Stomach (tissue), 4 donors: Measurements from ENCODE around the gene CNDP1.

Source experiments
- POLR2AphosphoS5 ChIP-seq, 3 donors: sonication (generic); formaldehyde crosslinking; IDR thresholded peaks; one replicate each; pipeline ENCODE4 v1.6.1; 2016; ENCODE audit warnings: antibody characterized with exemption in 3 of 3
- TF ChIP-seq, protein P1 (sequence below), 7 experiments: fragments of 450-650 bp in 4 of 7; fragments of 200-600 bp in 3 of 7; sonication (generic) in 3 of 7; IDR thresholded peaks; one replicate each; pipeline ENCODE4 v1.5.1; 2016 to 2019; ENCODE audit warnings: antibody characterized with exemption in 7 of 7, control low read depth in 2 of 7, mild to moderate bottlenecking in 1 of 7

DNA sequence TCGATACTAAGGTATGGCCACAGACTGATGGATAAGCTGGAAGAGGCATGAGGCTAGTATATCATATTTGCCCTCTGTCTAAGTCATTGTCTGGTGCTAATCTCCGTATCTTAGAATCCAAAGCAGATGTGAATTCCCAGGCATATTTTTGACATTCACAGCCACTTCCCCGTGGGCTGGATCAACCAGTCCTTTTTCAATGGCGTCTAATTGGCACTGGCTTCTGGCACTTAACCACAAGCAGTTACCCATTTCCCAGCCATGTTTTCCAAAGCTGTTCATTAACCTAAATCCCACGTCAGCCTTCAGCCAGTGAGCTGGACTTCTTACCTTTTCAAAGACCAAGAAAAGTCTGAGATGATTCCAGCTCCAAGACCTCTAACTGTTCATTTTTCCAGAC is 42.7 kb downstream of the CNDP1 start:
- TF ChIP-seq, protein P1, sequence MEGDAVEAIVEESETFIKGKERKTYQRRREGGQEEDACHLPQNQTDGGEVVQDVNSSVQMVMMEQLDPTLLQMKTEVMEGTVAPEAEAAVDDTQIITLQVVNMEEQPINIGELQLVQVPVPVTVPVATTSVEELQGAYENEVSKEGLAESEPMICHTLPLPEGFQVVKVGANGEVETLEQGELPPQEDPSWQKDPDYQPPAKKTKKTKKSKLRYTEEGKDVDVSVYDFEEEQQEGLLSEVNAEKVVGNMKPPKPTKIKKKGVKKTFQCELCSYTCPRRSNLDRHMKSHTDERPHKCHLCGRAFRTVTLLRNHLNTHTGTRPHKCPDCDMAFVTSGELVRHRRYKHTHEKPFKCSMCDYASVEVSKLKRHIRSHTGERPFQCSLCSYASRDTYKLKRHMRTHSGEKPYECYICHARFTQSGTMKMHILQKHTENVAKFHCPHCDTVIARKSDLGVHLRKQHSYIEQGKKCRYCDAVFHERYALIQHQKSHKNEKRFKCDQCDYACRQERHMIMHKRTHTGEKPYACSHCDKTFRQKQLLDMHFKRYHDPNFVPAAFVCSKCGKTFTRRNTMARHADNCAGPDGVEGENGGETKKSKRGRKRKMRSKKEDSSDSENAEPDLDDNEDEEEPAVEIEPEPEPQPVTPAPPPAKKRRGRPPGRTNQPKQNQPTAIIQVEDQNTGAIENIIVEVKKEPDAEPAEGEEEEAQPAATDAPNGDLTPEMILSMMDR (IDR thresholded peaks at IDR 0.05), result no peak
- no peak for TF ChIP-seq POLR2AphosphoS5 (IDR thresholded peaks at IDR 0.05)
